GM19043 (cell line): Measurements from ENCODE around the gene CNTNAP2.
"Not testable (repeated sequence)": the region's sequence is repeated elsewhere in the genome, so short reads cannot be mapped to it uniquely, and the experiment has no call there.

Source experiments
- ATAC-seq: cut with Tn5 transposase; IDR thresholded peaks from one replicate; pipeline ENCODE4 v1.9.1; 2021; ENCODE audit warnings: low read depth; ENCODE audit not compliant: unreplicated experiment

The CNTNAP2 gene

GRCh38 chr7:146146831-146147486 lies 30.4 kb downstream of the CNTNAP2 start:
- ATAC-seq, result no peak

GRCh38 chr7:146150153-146150552 lies 33.6 kb downstream of the CNTNAP2 start:
- no peak for ATAC-seq

GRCh38 chr7:146172112-146172511 lies 55.5 kb downstream of the CNTNAP2 start:
- no peak for ATAC-seq

- ATAC-seq, result no peak
Measured at GRCh38 chr7:146175716-146176115, 59.1 kb downstream of the CNTNAP2 start.

GRCh38 chr7:146176860-146177259 lies 60.3 kb downstream of the CNTNAP2 start:
- no peak for ATAC-seq

GRCh38 chr7:146177301-146177700 lies 60.7 kb downstream of the CNTNAP2 start:
- ATAC-seq, result no peak

- no peak for ATAC-seq
Measured at GRCh38 chr7:146185844-146186243, 69.2 kb downstream of the CNTNAP2 start.

GRCh38 chr7:146191428-146191827 lies 74.8 kb downstream of the CNTNAP2 start:
- ATAC-seq, result not testable (repeated sequence)

GRCh38 chr7:146201945-146202344 lies 85.3 kb downstream of the CNTNAP2 start:
- no peak for ATAC-seq

- ATAC-seq, result no peak
Measured at GRCh38 chr7:146206270-146206669, 89.7 kb downstream of the CNTNAP2 start.

GRCh38 chr7:146208492-146208891 lies 91.9 kb downstream of the CNTNAP2 start:
- no peak for ATAC-seq

- no peak for ATAC-seq
Measured at GRCh38 chr7:146214842-146215241, 98.2 kb downstream of the CNTNAP2 start.

- ATAC-seq, result no peak
Measured at GRCh38 chr7:146216396-146217041, 99.9 kb downstream of the CNTNAP2 start.

GRCh38 chr7:146223851-146224250 lies 107.2 kb downstream of the CNTNAP2 start:
- ATAC-seq, result no peak

GRCh38 chr7:146232604-146233003 lies 116.0 kb downstream of the CNTNAP2 start:
- ATAC-seq, result no peak

- ATAC-seq, result no peak
Measured at GRCh38 chr7:146235195-146235594, 118.6 kb downstream of the CNTNAP2 start.

- ATAC-seq, result no peak
Measured at GRCh38 chr7:146242661-146243060, 126.1 kb downstream of the CNTNAP2 start.

- not testable (repeated sequence) for ATAC-seq
Measured at GRCh38 chr7:146247991-146248390, 131.4 kb downstream of the CNTNAP2 start.

- not testable (repeated sequence) for ATAC-seq
Measured at GRCh38 chr7:146248744-146249143, 132.1 kb downstream of the CNTNAP2 start.

GRCh38 chr7:146249272-146249671 lies 132.7 kb downstream of the CNTNAP2 start:
- ATAC-seq, result no peak

GRCh38 chr7:146255609-146256008 lies 139.0 kb downstream of the CNTNAP2 start:
- ATAC-seq, result no peak

- ATAC-seq, result no peak
Measured at GRCh38 chr7:146262527-146262926, 145.9 kb downstream of the CNTNAP2 start.
